Thyroid gland (tissue), 4 donors: ENCODE results near the gene SDR42E1.

Experiments
- CTCF ChIP-seq, 6 experiments: fragments of 200-600 bp in 3 of 6; fragments of 450-650 bp in 3 of 6; sonication (generic) in 3 of 6; IDR thresholded peaks; one replicate each; pipeline ENCODE4 v1.5.1; 2016 to 2019; ENCODE audit warnings: antibody characterized with exemption in 6 of 6, mild to moderate bottlenecking in 2 of 6, inconsistent platforms in 1 of 6, moderate library complexity in 1 of 6
- POLR2A ChIP-seq, 2 donors: fragments of 450-650 bp; IDR thresholded peaks; one replicate each; pipeline ENCODE4 v1.6.1; 2017; ENCODE audit warnings: antibody characterized with exemption in 2 of 2, mild to moderate bottlenecking in 2 of 2, moderate library complexity in 1 of 2

GRCh38 chr16:82047787-82048186 lies 36.5 kb upstream of the SDR42E1 start:
- no peak for TF ChIP-seq CTCF (IDR thresholded peaks at IDR 0.05)
- TF ChIP-seq POLR2A (IDR thresholded peaks at IDR 0.05): no peak
